ENCODE data around the gene GRIK1.

- TF ChIP-seq EZH2phosphoT487 (IDR thresholded peaks at IDR 0.05; ENCODE audit: insufficient read depth, low read depth) (no peak), EZH2 (IDR thresholded peaks at IDR 0.05; ENCODE audit: insufficient read depth, poor library complexity, severe bottlenecking) (no peak)
These were observed 1.1 kb downstream of the GRIK1 start for GRCh38 chr21:29938776-29939103.
